IMR-90 (cell line): Measurements from ENCODE around the gene USP9X. TPM values are rescaled to one million over a fixed set of nuclear protein-coding genes. Genes with fewer than 3 reads are reported as not detected.

Experiments
- ATAC-seq: fragments of 200-7000 bp; cut with Tn5 transposase; 2 replicates; pipeline ENCODE4 v1.9.1; 2020; ENCODE audit warnings: low read depth, mild to moderate bottlenecking, moderate library complexity
- BruUV-seq: library from RNA; stranded (reverse); fragments of 400-500 nt; replicated peaks from 2 replicates; lab custom pipeline; 2021; lab: Mats Ljungman, UMichigan
- CTCF ChIA-PET: fragments of 300-600 bp; formaldehyde crosslinking; extraction: SDS; loops from one replicate; lab custom pipeline; 2021; ENCODE audit warnings: antibody characterized with exemption; lab: Yijun Ruan, JAX
- POLR2A ChIA-PET: fragments of 300-600 bp; sonication (Branson Sonifier 250); formaldehyde crosslinking; loops from one replicate; lab custom pipeline; 2022; ENCODE audit warnings: antibody characterized with exemption; ENCODE audit not compliant: unreplicated experiment; lab: Charles Lee
- DNase-seq: peaks from one replicate; pipeline ENCODE4 v3.0.0; 2013
- H2AFZ ChIP-seq: replicated peaks from 2 replicates; pipeline ENCODE3; 2013; ENCODE audit warnings: low read length, mild to moderate bottlenecking; ENCODE audit not compliant: poor library complexity
- H2AK5ac ChIP-seq: 2 replicates; pipeline ENCODE4 v1.6.1; 2013; ENCODE audit warnings: low read depth, low read length, inconsistent platforms
- H2AK9ac ChIP-seq: replicated peaks from 2 replicates; pipeline ENCODE3; 2013; ENCODE audit warnings: mild to moderate bottlenecking, low read depth, low read length, moderate library complexity; ENCODE audit not compliant: poor library complexity
- H2BK120ac ChIP-seq: 2 replicates; pipeline ENCODE4 v1.6.1; 2013; ENCODE audit warnings: low read depth, low read length, inconsistent platforms
- H2BK15ac ChIP-seq: 3 replicates; pipeline ENCODE4 v1.6.1; 2013; ENCODE audit warnings: low read depth, low read length, inconsistent platforms
- H2BK20ac ChIP-seq: 2 replicates; pipeline ENCODE4 v1.6.1; 2013; ENCODE audit warnings: low read depth, mild to moderate bottlenecking, inconsistent platforms, low read length, moderate library complexity
- H2BK5ac ChIP-seq: 2 replicates; pipeline ENCODE4 v1.6.1; 2013; ENCODE audit warnings: mild to moderate bottlenecking, low read depth, low read length, inconsistent platforms; ENCODE audit not compliant: poor library complexity, severe bottlenecking
- H3K14ac ChIP-seq: replicated peaks from 2 replicates; pipeline ENCODE4 v1.6.1; 2013; ENCODE audit warnings: low read depth, low read length, inconsistent platforms
- H3K18ac ChIP-seq: 2 replicates; pipeline ENCODE4 v1.6.1; 2013; ENCODE audit warnings: low read depth, low read length, control low read depth
- H3K23ac ChIP-seq: 2 replicates; pipeline ENCODE4 v1.6.1; 2013; ENCODE audit warnings: low read depth, low read length, inconsistent platforms
- H3K27ac ChIP-seq: 2 replicates; pipeline ENCODE4 v1.5.1; 2013; ENCODE audit warnings: mild to moderate bottlenecking, control low read depth, low read length; ENCODE audit not compliant: insufficient read depth
- H3K27me3 ChIP-seq: 2 replicates; pipeline ENCODE4 v1.6.1; 2013; ENCODE audit warnings: low read length; ENCODE audit not compliant: control insufficient read depth, insufficient read depth
- H3K36me3 ChIP-seq: 2 replicates; pipeline ENCODE4 v1.6.1; 2013; ENCODE audit warnings: low read length, mixed read lengths; ENCODE audit not compliant: control insufficient read depth, insufficient read depth
- H3K4ac ChIP-seq: 2 replicates; pipeline ENCODE4 v1.6.1; 2013; ENCODE audit warnings: low read depth, low read length, inconsistent platforms
- H3K4me1 ChIP-seq: 2 replicates; pipeline ENCODE4 v1.6.1; 2013; ENCODE audit warnings: low read length, mixed read lengths; ENCODE audit not compliant: control insufficient read depth, insufficient read depth
- H3K4me2 ChIP-seq: 2 replicates; pipeline ENCODE4 v1.6.1; 2013; ENCODE audit warnings: low read depth, mild to moderate bottlenecking, control low read depth, low read length, moderate library complexity
- H3K4me3 ChIP-seq: 2 replicates; pipeline ENCODE4 v1.5.1; 2013; ENCODE audit warnings: low read depth, mild to moderate bottlenecking, control low read depth, low read length, moderate library complexity; ENCODE audit not compliant: insufficient read depth
- H3K56ac ChIP-seq: 2 replicates; pipeline ENCODE4 v1.6.1; 2013; ENCODE audit warnings: low read length, inconsistent platforms; ENCODE audit not compliant: insufficient read depth; ENCODE audit errors: extremely low read depth
- H3K79me1 ChIP-seq, 2 experiments: 2 replicates each; pipeline ENCODE4 v1.6.1; 2013; ENCODE audit warnings: low read length in 2 of 2, inconsistent platforms in 1 of 2, low read depth in 1 of 2
- H3K9ac ChIP-seq: 2 replicates; pipeline ENCODE4 v1.6.1; 2013; ENCODE audit warnings: low read depth, low read length, control low read depth
- H3K9me1 ChIP-seq: 2 replicates; pipeline ENCODE4 v1.6.1; 2013; ENCODE audit warnings: low read length, inconsistent platforms; ENCODE audit not compliant: insufficient read depth
- H3K9me3 ChIP-seq: 2 replicates; pipeline ENCODE4 v1.6.1; 2013; ENCODE audit warnings: low read length; ENCODE audit not compliant: control insufficient read depth, insufficient read depth
- H4K20me1 ChIP-seq: 2 replicates; pipeline ENCODE4 v1.6.1; 2013; ENCODE audit warnings: low read length, inconsistent platforms; ENCODE audit not compliant: insufficient read depth
- H4K5ac ChIP-seq: 2 replicates; pipeline ENCODE4 v1.6.1; 2013; ENCODE audit warnings: mild to moderate bottlenecking, low read depth, low read length, control low read depth
- H4K8ac ChIP-seq, 2 experiments: 2 replicates each; pipeline ENCODE4 v1.6.1; 2013; ENCODE audit warnings: low read depth in 2 of 2, low read length in 2 of 2, control low read depth in 1 of 2, inconsistent platforms in 1 of 2
- H4K91ac ChIP-seq: 2 replicates; pipeline ENCODE4 v1.6.1; 2013; ENCODE audit warnings: low read depth, low read length, inconsistent platforms; ENCODE audit not compliant: insufficient read depth
- CEBPB ChIP-seq: IDR thresholded peaks from 2 replicates; pipeline ENCODE4 v1.6.1; 2012; ENCODE audit warnings: low read depth, low read length, improper control_type of control experiment
- SMC3 ChIP-seq: fragments of 150-350 bp; IDR thresholded peaks from 2 replicates; pipeline ENCODE4 v1.6.1; 2016; ENCODE audit warnings: low read depth, mild to moderate bottlenecking, antibody characterized with exemption, low read length, moderate library complexity
- WGBS, 2 experiments: methylation state at CpG; one replicate each; pipeline versions ENCODE4 v1.1.5 to v1.1.7; 2013; ENCODE audit warnings: missing lambda C conversion rate in 2 of 2; ENCODE audit not compliant: insufficient read length in 1 of 2; ENCODE audit errors: extremely low coverage in 2 of 2; 5-methylcytosine and 5-hydroxymethylcytosine counted together
- dilution Hi-C: fragments of 300-500 bp; cut with HindIII; formaldehyde crosslinking; loops from one replicate; pipeline ENCODE4 v1.14.3; 2018; ENCODE audit warnings: low sequenced_read_pairs; ENCODE audit not compliant: unreplicated experiment
- in situ Hi-C: fragments of 300-500 bp; cut with MboI; formaldehyde crosslinking; loops from 3 replicates; pipeline ENCODE4 v1.14.3; 2019; ENCODE audit warnings: low sequenced_read_pairs, inconsistent platforms, mixed read lengths
- intact Hi-C: fragments of 100-400 bp; cut with micrococcal nuclease; formaldehyde crosslinking; loops from 2 replicates; pipeline ENCODE4 v1.10.0; 2022
- polyA plus RNA-seq, 3 experiments: library from polyadenylated mRNA; depleted of rRNA; stranded (reverse); fragments of >200 nt; gene quantifications; 2 replicates each; pipeline ENCODE4 v1.2.3, GENCODE V29; 2012; ENCODE audit warnings: low replicate concordance in 1 of 3
- total RNA-seq: library from RNA; depleted of rRNA; stranded (reverse); fragments of >200 nt; gene quantifications from 2 replicates; pipeline ENCODE4 v1.2.3, GENCODE V29; 2012

Gene USP9X
- total and polyA plus RNA-seq, 2 of the 4 experiments (the other 2 are of a cell fraction): 17.5 to 104 TPM

DNA sequence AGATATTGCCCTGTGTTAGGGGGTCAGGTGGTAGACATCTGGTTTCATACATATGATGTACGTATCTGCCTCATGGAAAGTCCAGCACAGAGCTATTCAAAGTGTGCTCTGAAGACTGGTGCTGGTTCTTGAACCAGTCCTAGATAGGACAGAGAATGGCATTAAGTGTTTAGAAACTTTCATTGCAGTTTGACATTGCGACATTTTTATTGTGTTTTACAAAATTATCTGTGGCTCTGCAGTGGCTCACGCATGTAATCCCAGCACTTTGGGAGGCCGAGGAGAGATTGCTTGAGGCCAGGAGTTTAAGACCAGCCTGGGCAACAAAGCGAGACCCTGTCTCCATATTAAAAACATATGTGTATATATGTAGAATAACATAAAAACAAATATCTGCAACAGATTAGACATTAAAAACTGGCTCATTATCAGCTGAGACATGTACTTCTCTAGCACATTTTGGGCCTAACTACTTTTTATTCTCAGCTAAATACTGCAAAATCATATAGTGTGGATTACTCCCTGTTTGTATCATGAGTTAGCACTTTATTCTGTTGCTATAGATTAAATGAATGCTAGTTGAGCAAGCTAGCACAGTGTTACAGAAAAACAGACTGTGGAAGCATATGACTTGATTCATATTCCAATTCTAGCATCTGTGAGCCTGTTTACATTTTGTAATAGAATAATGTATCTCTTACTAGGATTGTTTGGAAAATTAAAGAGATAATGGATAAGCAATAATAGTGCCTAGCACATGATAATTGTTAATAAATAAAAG, 57.1 kb downstream of the USP9X start:
- H3K4me3 ChIP-seq: no peak overlapping the region
- H4K91ac ChIP-seq: no peak overlapping the region
- POLR2A ChIA-PET: no interaction called here
- H3K56ac ChIP-seq: no peak overlapping the region
- no peak overlapping the region for H3K4ac ChIP-seq
- no peak overlapping the region for H2BK20ac ChIP-seq
- H3K18ac ChIP-seq: no peak overlapping the region
- CTCF ChIA-PET: no interaction called here
- no peaks in the 10 kb centered on the region for H3K9me1 ChIP-seq
- H4K5ac ChIP-seq: no peak overlapping the region
- H3K27ac ChIP-seq: no peak overlapping the region
- H3K4me2 ChIP-seq: no peak overlapping the region
- no peak for DNase-seq
- ATAC-seq: no peak
- peaks cover 8% of the 10 kb centered on the region; the same call in 1 of the 2 replicates for H4K20me1 ChIP-seq
- no peak overlapping the region for H2BK15ac ChIP-seq
- no peak overlapping the region for H3K9ac ChIP-seq
- 86% methylated on average over 1 of the region's 5 CpGs; no CpG with 5 or more reads in 1 of the 2 experiments for WGBS, 2 experiments
- BruUV-seq: no TSS peak
- H3K23ac ChIP-seq: no peak overlapping the region
- intact Hi-C loops (no loop called here), dilution Hi-C loops (no loop called here), in situ Hi-C loops (no loop called here)
- H2AK5ac ChIP-seq: no peak overlapping the region
- H2AK9ac ChIP-seq: no peak overlapping the region
- no peak overlapping the region for H3K14ac ChIP-seq
- H2AFZ ChIP-seq: no peak overlapping the region
- H3K79me1 ChIP-seq: peaks cover 2 to 4% of the 10 kb centered on the region in 2 experiments; a peak in 1 of 4 replicates
- H3K4me1 ChIP-seq: no peaks in the 10 kb centered on the region
- H3K9me3 ChIP-seq: no peaks in the 10 kb centered on the region
- no peaks in the 10 kb centered on the region for H3K27me3 ChIP-seq
- TF ChIP-seq CEBPB (peak; percentile 70), SMC3 (no peak)
- no peak overlapping the region for H4K8ac ChIP-seq
- H3K36me3 ChIP-seq: peaks cover 12% of the 10 kb centered on the region
- H2BK5ac ChIP-seq: no peak overlapping the region
- H2BK120ac ChIP-seq: no peak overlapping the region
